K562 (cell line): ENCODE data around the gene SLC26A1. TPM values are rescaled to one million over a fixed set of nuclear protein-coding genes. Genes with fewer than 3 reads are reported as not detected.

Experiments
- ATAC-seq: fragments of 200-7000 bp; cut with Tn5 transposase; 3 replicates; pipeline ENCODE4 v1.9.1; 2020; ENCODE audit warnings: moderate library complexity
- BruUV-seq: library from RNA; stranded (reverse); fragments of 400-500 nt; replicated peaks from 2 replicates; lab custom pipeline; 2021; lab: Mats Ljungman, UMichigan
- CTCF ChIA-PET: fragments of 300-600 bp; formaldehyde crosslinking; extraction: SDS; loops from one replicate; lab custom pipeline; 2021; ENCODE audit warnings: low intra/inter-chr PET ratio; lab: Yijun Ruan, JAX
- POLR2A ChIA-PET: fragments of 300-600, 350-650 bp; sonication (Branson Sonifier 250); formaldehyde crosslinking; extraction: SDS; loops from one replicate; lab custom pipeline; 2021; ENCODE audit warnings: antibody characterized with exemption, inconsistent platforms; lab: Yijun Ruan, JAX
- DNase-seq, 4 experiments: peaks; one replicate each; pipeline versions ENCODE4 v3.0.0 to v3.0.0-alpha.2; 2011 to 2018; ENCODE audit warnings: low spot score in 3 of 4, mixed read lengths in 3 of 4; ENCODE audit errors: extremely low read depth in 1 of 4
- FAIRE-seq: peaks from 2 replicates; lab custom pipeline; 2011; peaks lifted over from hg19 to GRCh38; lab: Jason Lieb, UNC
- H2AFZ ChIP-seq: 2 replicates; pipeline ENCODE4 v1.6.0; 2011; ENCODE audit warnings: low read depth, low read length, control low read depth, inconsistent platforms
- H3K27ac ChIP-seq: fragments of 200-600 bp; 3 replicates; pipeline ENCODE4 v1.8.0; 2011; ENCODE audit warnings: low read depth, mild to moderate bottlenecking, control low read depth, inconsistent platforms, low read length, moderate library complexity, mixed read lengths; ENCODE audit errors: extremely low read depth
- H3K27me3 ChIP-seq, 2 experiments: fragments of 300-600 bp in 1 of 2; 2 replicates in 1 of 2; 3 replicates in 1 of 2; pipeline versions ENCODE4 v1.6.0 to v1.8.0; 2011; ENCODE audit warnings: inconsistent platforms in 2 of 2, low read length in 2 of 2, mild to moderate bottlenecking in 1 of 2, mixed read lengths in 1 of 2, moderate library complexity in 1 of 2; ENCODE audit not compliant: control insufficient read depth in 2 of 2, insufficient read depth in 2 of 2
- H3K36me3 ChIP-seq: fragments of 300-600 bp; 3 replicates; pipeline ENCODE4 v1.8.0; 2011; ENCODE audit warnings: mild to moderate bottlenecking, low read length, inconsistent platforms; ENCODE audit not compliant: control insufficient read depth, insufficient read depth
- H3K4me1 ChIP-seq, 2 experiments: fragments of 200-600 bp in 1 of 2; replicated peaks in 1 of 2; 2 replicates in 1 of 2; 3 replicates in 1 of 2; pipeline versions ENCODE4 v1.5.1 to v1.8.0; 2011; ENCODE audit warnings: inconsistent platforms in 2 of 2, low read length in 2 of 2, mild to moderate bottlenecking in 1 of 2, mixed read lengths in 1 of 2, moderate library complexity in 1 of 2; ENCODE audit not compliant: control insufficient read depth in 2 of 2, insufficient read depth in 2 of 2
- H3K4me2 ChIP-seq: 2 replicates; pipeline ENCODE4 v1.6.1; 2011; ENCODE audit warnings: low read length, control low read depth, inconsistent platforms, mixed read lengths; ENCODE audit not compliant: insufficient read depth
- H3K4me3 ChIP-seq: fragments of 200-600 bp; sonication (generic), shearing (Covaris generic); 2 replicates; pipeline ENCODE4 v1.5.1; 2016; ENCODE audit warnings: control low read depth, inconsistent platforms
- H3K79me2 ChIP-seq: fragments of 200-600 bp; 3 replicates; pipeline ENCODE4 v1.8.0; 2011; ENCODE audit warnings: low read length, inconsistent platforms; ENCODE audit not compliant: control insufficient read depth, insufficient read depth
- H3K9ac ChIP-seq, 2 experiments: 2 replicates each; pipeline versions ENCODE4 v1.6.0 to v1.6.1; 2011; ENCODE audit warnings: low read depth in 2 of 2, low read length in 2 of 2, control low read depth in 1 of 2, inconsistent platforms in 1 of 2, mild to moderate bottlenecking in 1 of 2, mixed read lengths in 1 of 2; ENCODE audit not compliant: insufficient read depth in 1 of 2
- H3K9me1 ChIP-seq: one replicate; pipeline ENCODE4 v1.6.0; 2011; ENCODE audit warnings: inconsistent platforms, mild to moderate bottlenecking, low read length, moderate library complexity; ENCODE audit not compliant: control insufficient read depth, insufficient read depth
- H3K9me3 ChIP-seq: replicated peaks from 2 replicates; pipeline ENCODE4 v1.5.1; 2011; ENCODE audit warnings: low read depth, low read length, inconsistent platforms; ENCODE audit not compliant: control insufficient read depth, insufficient read depth
- H4K20me1 ChIP-seq: replicated peaks from 2 replicates; pipeline ENCODE4 v1.6.1; 2011; ENCODE audit warnings: low read length, inconsistent platforms, mixed read lengths; ENCODE audit not compliant: control insufficient read depth, insufficient read depth
- CBFA2T2 ChIP-seq: fragments of 450-650 bp; conservative IDR thresholded peaks from 2 replicates; pipeline ENCODE4 v1.6.1; 2017; ENCODE audit warnings: mild to moderate bottlenecking
- CREB1 ChIP-seq, 2 experiments: sonication (generic) in 1 of 2; formaldehyde crosslinking in 1 of 2; IDR thresholded peaks; 2 replicates each; pipeline versions ENCODE4 v1.6.1 to v1.8.0; 2012 to 2022; ENCODE audit warnings: inconsistent platforms in 1 of 2, mild to moderate bottlenecking in 1 of 2, missing genetic modification reagents in 1 of 2, moderate library complexity in 1 of 2
- E4F1 ChIP-seq: fragments of 250-450 bp; sonication (Bioruptor Pico); IDR thresholded peaks from 2 replicates; pipeline ENCODE4 v1.5.0; 2021; ENCODE audit warnings: mild to moderate bottlenecking, borderline replicate concordance
- GATAD2B ChIP-seq: fragments of 450-650 bp; IDR thresholded peaks from 2 replicates; pipeline ENCODE4 v1.6.1; 2017; ENCODE audit warnings: mild to moderate bottlenecking, borderline replicate concordance
- HNRNPL ChIP-seq: fragments of 200-400 bp; formaldehyde crosslinking; IDR thresholded peaks from 2 replicates; pipeline ENCODE4 v1.6.1; 2017; ENCODE audit warnings: low read depth, mild to moderate bottlenecking, low read length
- KAT2B ChIP-seq: IDR thresholded peaks from one replicate; pipeline ENCODE4 v1.6.1; 2012; ENCODE audit warnings: low read depth, mild to moderate bottlenecking, control low read depth, inconsistent platforms, low read length, moderate library complexity
- NR3C1 ChIP-seq: sonication (generic); formaldehyde crosslinking; IDR thresholded peaks from 2 replicates; pipeline ENCODE4 v1.8.1; 2022; ENCODE audit warnings: missing genetic modification reagents
- RBBP5 ChIP-seq: fragments of 200-600 bp; sonication (generic); IDR thresholded peaks from 2 replicates; pipeline ENCODE4 v1.6.1; 2012; ENCODE audit warnings: borderline replicate concordance, mild to moderate bottlenecking, low read length, control low read depth, inconsistent platforms; ENCODE audit not compliant: insufficient read depth, poor library complexity, severe bottlenecking
- RBM15 ChIP-seq: fragments of 200-400 bp; formaldehyde crosslinking; IDR thresholded peaks from 2 replicates; pipeline ENCODE4 v1.6.1; 2018; ENCODE audit warnings: mild to moderate bottlenecking, low read length, moderate library complexity; ENCODE audit not compliant: insufficient read depth
- STAT6 ChIP-seq: sonication (generic); formaldehyde crosslinking; IDR thresholded peaks from 2 replicates; pipeline ENCODE4 v1.8.1; 2023; ENCODE audit warnings: mild to moderate bottlenecking, missing genetic modification reagents
- U2AF1 ChIP-seq: fragments of 200-400 bp; formaldehyde crosslinking; optimal IDR thresholded peaks from 2 replicates; pipeline ENCODE3; 2017; ENCODE audit warnings: mild to moderate bottlenecking, low read depth, low read length, moderate library complexity
- ZBTB33 ChIP-seq: sonication (generic); formaldehyde crosslinking; IDR thresholded peaks from 2 replicates; pipeline ENCODE4 v1.8.1; 2023; ENCODE audit warnings: mild to moderate bottlenecking, missing genetic modification reagents
- ZNF436 ChIP-seq: fragments of 250-450, 450-650 bp; sonication (Bioruptor Pico); formaldehyde crosslinking; IDR thresholded peaks from 2 replicates; pipeline ENCODE4 v1.7.0; 2020; ENCODE audit warnings: mild to moderate bottlenecking
- WGBS: fragments of 100-300 bp; shearing (Covaris generic); methylation state at CpG from one replicate; pipeline ENCODE4 v1.1.6; 2016; ENCODE audit warnings: low coverage, mixed read lengths; ENCODE audit not compliant: insufficient coverage; ENCODE audit errors: missing lambda C conversion rate; 5-methylcytosine and 5-hydroxymethylcytosine counted together
- in situ Hi-C: fragments of 300-500 bp; cut with MboI; formaldehyde crosslinking; loops from 4 replicates; pipeline ENCODE4 v1.15.0; 2018; ENCODE audit warnings: inconsistent platforms, mixed read lengths
- intact Hi-C: fragments of 100-400 bp; cut with micrococcal nuclease; formaldehyde crosslinking; loops from 2 replicates; pipeline ENCODE4 v1.14.2; 2022
- polyA plus RNA-seq, 8 experiments: library from polyadenylated mRNA; depleted of rRNA in 4 of 8; stranded (reverse) in 5 of 8; unstranded in 3 of 8; fragments of >200 nt; fragmentation: Nextera tagmentation in 2 of 8; fragmentation: Illumina TruSeq in 1 of 8; extraction: Ambion mirVana in 2 of 8; extraction: Trizol in 1 of 8; gene quantifications; 2 replicates each; pipeline versions ENCODE4 v1.2.1 to v1.2.3, GENCODE V29; 2011 to 2014; ENCODE audit warnings: inconsistent platforms in 1 of 8, missing spikeins in 1 of 8
- total RNA-seq, 7 experiments: library from RNA; depleted of rRNA in 6 of 7; stranded (reverse); fragments of >200 nt in 6 of 7; fragmentation: Illumina TruSeq in 2 of 7; extraction: Trizol in 2 of 7; gene quantifications; 2 replicates each; pipeline versions ENCODE4 v1.2.1 to v1.2.3, GENCODE V29; 2011 to 2021; ENCODE audit warnings: low replicate concordance in 1 of 7

The SLC26A1 gene
- total and polyA plus RNA-seq, 9 of the 15 experiments (the other 6 are each of a cell fraction or from before 2014, with no cell fraction given), result 0.11 to 4.2 (median 0.95) TPM

- in situ Hi-C loops, result no loop called here
- TF ChIP-seq STAT6 (CRISPR knock-in tag), result no peak
- no peak for TF ChIP-seq CBFA2T2
- no peak for TF ChIP-seq E4F1
- TF ChIP-seq KAT2B, result no peak
- TF ChIP-seq GATAD2B, result no peak
- no peak for TF ChIP-seq CREB1 (IDR thresholded peaks at IDR 0.05)
- no peak for TF ChIP-seq CREB1 (CRISPR knock-in tag; IDR thresholded peaks at IDR 0.05)
- no peak for TF ChIP-seq RBM15
- TF ChIP-seq ZNF436, result no peak
- TF ChIP-seq NR3C1 (CRISPR knock-in tag), result no peak
- TF ChIP-seq ZBTB33 (CRISPR knock-in tag), result peak; percentile 90
- no peak for TF ChIP-seq RBBP5
- 0 out of 2 replicates have a peak, but pooled peaks have one; percentile 11 for TF ChIP-seq HNRNPL
- no peak for TF ChIP-seq U2AF1
These were observed 1.5 kb downstream of the SLC26A1 start for GRCh38 chr4:991451-992296.

More at GRCh38 chr4:991451-992296, 1.5 kb downstream of the SLC26A1 start:
- ATAC-seq (no peak), DNase-seq (no peak), FAIRE-seq (no peak)
- peak overlapping the region; percentile 82; the same call in 2 of the 3 replicates for H3K27ac ChIP-seq
- peak overlapping the region; percentile 82; the same call in 1 of the 2 replicates for H3K4me2 ChIP-seq
- no peaks in the 10 kb centered on the region; the same call in 1 of the 2 replicates for H3K9me3 ChIP-seq
- no TSS peak for BruUV-seq
- H3K79me2 ChIP-seq, result peaks cover 27% of the 10 kb centered on the region; the same call in 2 of the 3 replicates
- H3K36me3 ChIP-seq, result peaks cover 22% of the 10 kb centered on the region; the same call in 1 of the 3 replicates
- POLR2A ChIA-PET, result interaction anchor here (0.6 to 1.0 kb wide), 3 partner anchors 13 to 727 kb away, joined by 3 to 4 read pairs (median 3); partner anchors contain the start of genes GAK and TMEM175
- intact Hi-C loops, result loop anchor here (10.0 kb wide), 1 partner anchor 53 kb away; no protein-coding TSS in a partner anchor
- H3K9me1 ChIP-seq, result no peaks in the 10 kb centered on the region
- CTCF ChIA-PET, result no interaction called here
- H3K4me1 ChIP-seq, result peaks cover 41 to 95% of the 10 kb centered on the region in 2 experiments
- H4K20me1 ChIP-seq, result no peaks in the 10 kb centered on the region
- H3K4me3 ChIP-seq, result no peak overlapping the region
- H2AFZ ChIP-seq, result no peak overlapping the region
- H3K9ac ChIP-seq, result peak overlapping the region; percentile 75 to 96; a peak in 3 of 4 replicates
- H3K27me3 ChIP-seq, result no peaks in the 10 kb centered on the region
- 92% methylated on average over 28 of the region's 50 CpGs for WGBS
